CD4-positive, CD25-positive, alpha-beta regulatory T cell (primary cell): ENCODE results near the gene C1GALT1. TPM values are rescaled to one million over a fixed set of nuclear protein-coding genes. Genes with fewer than 3 reads are reported as not detected.

Source experiments
- ATAC-seq, 2 donors: fragments of 150-1000 bp; cut with Tn5 transposase; one replicate each; pipeline ENCODE4 v1.10.0; 2021; ENCODE audit warnings: low read depth in 2 of 2, moderate number of reproducible peaks in 2 of 2, moderate library complexity in 1 of 2
- DNase-seq, 3 donors: peaks; one replicate each; pipeline versions ENCODE4 v3.0.0 to v3.0.0-alpha.2; 2012 to 2022; ENCODE audit warnings: mixed read lengths in 1 of 3
- H3K27ac ChIP-seq: one replicate; pipeline ENCODE4 v1.7.0; 2013; ENCODE audit warnings: mild to moderate bottlenecking, low read length; ENCODE audit not compliant: insufficient read depth, poor library complexity, severe bottlenecking
- H3K27me3 ChIP-seq: one replicate; pipeline ENCODE4 v1.7.0; 2013; ENCODE audit warnings: low read length; ENCODE audit not compliant: control insufficient read depth, insufficient read depth
- H3K36me3 ChIP-seq: one replicate; pipeline ENCODE4 v1.7.0; 2013; ENCODE audit warnings: mild to moderate bottlenecking, low read length, moderate library complexity; ENCODE audit not compliant: control insufficient read depth, insufficient read depth
- H3K4me1 ChIP-seq: 2 replicates; pipeline ENCODE4 v1.7.0; 2013; ENCODE audit warnings: mild to moderate bottlenecking, low read length; ENCODE audit not compliant: insufficient read depth, control insufficient read depth, poor library complexity, severe bottlenecking
- H3K4me3 ChIP-seq: one replicate; pipeline ENCODE4 v1.7.0; 2013; ENCODE audit warnings: low read depth, mild to moderate bottlenecking, low read length, moderate library complexity
- H3K9me3 ChIP-seq, 2 experiments: 1 replicate in 1 of 2; 2 replicates in 1 of 2; pipeline ENCODE4 v1.7.0; 2013; ENCODE audit warnings: low read length in 2 of 2, mild to moderate bottlenecking in 1 of 2, moderate library complexity in 1 of 2; ENCODE audit not compliant: control insufficient read depth in 2 of 2
- H3K27ac Mint-ChIP-seq, 3 donors: one replicate each; pipeline ENCODE4 v1.8.0; 2020 to 2022; ENCODE audit warnings: mild to moderate bottlenecking in 3 of 3, mixed read lengths in 3 of 3, moderate library complexity in 2 of 3
- H3K27me3 Mint-ChIP-seq: one replicate; pipeline ENCODE4 v1.8.0; 2022; ENCODE audit warnings: mild to moderate bottlenecking, mixed read lengths
- H3K36me3 Mint-ChIP-seq: one replicate; pipeline ENCODE4 v1.8.0; 2020; ENCODE audit warnings: mixed read lengths
- H3K4me1 Mint-ChIP-seq, 4 donors: one replicate each; pipeline ENCODE4 v1.8.0; 2020 to 2022; ENCODE audit warnings: mixed read lengths in 4 of 4, mild to moderate bottlenecking in 1 of 4
- H3K4me3 Mint-ChIP-seq, 4 donors: one replicate each; pipeline ENCODE4 v1.8.0; 2020 to 2022; ENCODE audit warnings: mild to moderate bottlenecking in 4 of 4, mixed read lengths in 4 of 4, moderate library complexity in 3 of 4
- H3K9me3 Mint-ChIP-seq, 7 donors: one replicate each; pipeline ENCODE4 v1.8.0; 2020 to 2022; ENCODE audit warnings: mixed read lengths in 7 of 7, mild to moderate bottlenecking in 3 of 7, moderate library complexity in 2 of 7
- polyA plus RNA-seq, 4 donors: library from polyadenylated mRNA; unstranded; fragments of 300-500 nt; fragmentation: Illumina TruSeq; gene quantifications; one replicate each; pipeline ENCODE4 v1.2.3, GENCODE V29; 2021
- total RNA-seq: library from RNA; stranded (reverse); gene quantifications from one replicate; pipeline ENCODE4 v1.2.3, GENCODE V29; 2022

Gene C1GALT1
- total and polyA plus RNA-seq, 5 donors from 2014 or later = 31.5 to 36.8 (median 35.6) TPM

- H3K36me3 ChIP-seq = no peaks in the 10 kb centered on the region
- no peak overlapping the region for H3K27ac ChIP-seq
- DNase-seq (no peak), ATAC-seq (no peak)
- H3K9me3 ChIP-seq = no peaks in the 10 kb centered on the region
- no peaks in the 10 kb centered on the region for H3K36me3 Mint-ChIP-seq
- H3K4me1 Mint-ChIP-seq = no peaks in the 10 kb centered on the region
- no peak overlapping the region for H3K27ac Mint-ChIP-seq
- peaks cover 0 to 3% (median 0%) of the 10 kb centered on the region in 7 donors for H3K9me3 Mint-ChIP-seq
- H3K27me3 ChIP-seq = peaks cover 2% of the 10 kb centered on the region
- no peak overlapping the region for H3K4me3 Mint-ChIP-seq
- H3K27me3 Mint-ChIP-seq = peaks cover 8% of the 10 kb centered on the region
- H3K4me3 ChIP-seq = no peak overlapping the region
- no peaks in the 10 kb centered on the region for H3K4me1 ChIP-seq
Observed at GRCh38 chr7:7293092-7293491, 110.7 kb downstream of the C1GALT1 start.

DNA sequence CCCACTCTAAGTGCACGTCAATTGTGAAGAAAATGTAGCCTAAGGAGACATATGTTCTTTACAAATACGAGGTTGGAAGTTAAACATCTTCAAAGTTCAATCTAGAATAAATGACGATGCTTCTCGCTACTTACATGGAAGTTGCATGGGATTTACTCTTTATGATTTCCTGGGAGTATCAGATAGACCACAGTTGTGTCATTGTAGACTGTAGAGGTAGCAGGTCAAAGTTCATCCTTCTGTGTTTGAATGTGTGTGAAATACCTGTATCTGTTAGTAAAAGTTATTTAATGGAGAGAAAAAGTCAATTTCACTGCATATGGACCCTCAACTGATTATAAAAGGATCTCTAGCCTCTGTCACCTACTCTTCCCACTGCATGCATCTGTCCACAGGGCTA, 112.6 kb downstream of the C1GALT1 start:
- H3K4me1 ChIP-seq = no peaks in the 10 kb centered on the region
- Mint-ChIP-seq H3K4me1 (no peaks in the 10 kb centered on the region), H3K36me3 (peaks cover 3% of the 10 kb centered on the region), H3K9me3 (peaks cover 0 to 3% (median 0%) of the 10 kb centered on the region in 7 donors), H3K27ac (no peak overlapping the region), H3K4me3 (no peak overlapping the region), H3K27me3 (peaks cover 9% of the 10 kb centered on the region)
- H3K27me3 ChIP-seq = peaks cover 2% of the 10 kb centered on the region
- no peaks in the 10 kb centered on the region for H3K9me3 ChIP-seq
- DNase-seq (no peak), ATAC-seq (no peak)
- no peak overlapping the region for H3K4me3 ChIP-seq
- H3K27ac ChIP-seq = no peak overlapping the region
- no peaks in the 10 kb centered on the region for H3K36me3 ChIP-seq
